Lower lobe of right lung (tissue), 2 donors: ENCODE measurements around the gene ADGRB3. TPM values are rescaled to one million over a fixed set of nuclear protein-coding genes. Genes with fewer than 3 reads are reported as not detected.

Experiments used
- ATAC-seq, 2 donors: fragments of 200-7000 bp; cut with Tn5 transposase; one replicate each; pipeline ENCODE4 v1.9.1; 2020 to 2022; ENCODE audit warnings: mild to moderate bottlenecking in 2 of 2, moderate library complexity in 2 of 2
- DNase-seq: peaks from one replicate; pipeline ENCODE4 v3.0.0-alpha.2; 2020
- H3K27ac ChIP-seq: fragments of 200-600 bp; one replicate; pipeline ENCODE4 v1.8.0; 2022
- H3K27me3 ChIP-seq: fragments of 200-600 bp; one replicate; pipeline ENCODE4 v1.8.0; 2022; ENCODE audit warnings: low read depth
- H3K36me3 ChIP-seq: fragments of 200-600 bp; one replicate; pipeline ENCODE4 v1.8.0; 2022; ENCODE audit warnings: mild to moderate bottlenecking
- H3K4me1 ChIP-seq: fragments of 200-600 bp; one replicate; pipeline ENCODE4 v1.8.0; 2022
- H3K4me3 ChIP-seq: fragments of 200-600 bp; one replicate; pipeline ENCODE4 v1.8.0; 2022; ENCODE audit warnings: mild to moderate bottlenecking
- H3K9me3 ChIP-seq: fragments of 200-600 bp; one replicate; pipeline ENCODE4 v1.8.0; 2022
- intact Hi-C: fragments of 100-400 bp; cut with DNase I; formaldehyde crosslinking; loops from one replicate; pipeline ENCODE4 v1.11.0; 2022
- total RNA-seq: library from RNA; stranded (reverse); fragmentation: NEBNext Ultra II Directional; extraction: Animal tissue kit (Norgen Biotek cat#: 25700); gene quantifications from one replicate; pipeline ENCODE4 v1.2.1, GENCODE V29; 2021
- TF ChIP-seq, protein P1 (sequence below): fragments of 200-600 bp; IDR thresholded peaks from one replicate; pipeline ENCODE4 v1.8.0; 2022; ENCODE audit warnings: antibody characterized with exemption, mild to moderate bottlenecking
- donor health status: DM: no; HTN: yes; CAD: no; lungs with severe emphysema.

ADGRB3 gene
- total RNA-seq, 1 donor from 2014 or later: 2.3 TPM

GRCh38 chr6:68771426-68771825 is 136.3 kb downstream of the ADGRB3 start:
- DNase-seq: no peak
- Histone ChIP-seq H3K9me3 (no peaks in the 10 kb centered on the region), H3K4me3 (no peak overlapping the region), H3K4me1 (no peaks in the 10 kb centered on the region), H3K27ac (no peak overlapping the region), H3K27me3 (no peaks in the 10 kb centered on the region), H3K36me3 (no peaks in the 10 kb centered on the region)
- no peak for ATAC-seq
- intact Hi-C loops: no loop called here
- TF ChIP-seq, protein P1, sequence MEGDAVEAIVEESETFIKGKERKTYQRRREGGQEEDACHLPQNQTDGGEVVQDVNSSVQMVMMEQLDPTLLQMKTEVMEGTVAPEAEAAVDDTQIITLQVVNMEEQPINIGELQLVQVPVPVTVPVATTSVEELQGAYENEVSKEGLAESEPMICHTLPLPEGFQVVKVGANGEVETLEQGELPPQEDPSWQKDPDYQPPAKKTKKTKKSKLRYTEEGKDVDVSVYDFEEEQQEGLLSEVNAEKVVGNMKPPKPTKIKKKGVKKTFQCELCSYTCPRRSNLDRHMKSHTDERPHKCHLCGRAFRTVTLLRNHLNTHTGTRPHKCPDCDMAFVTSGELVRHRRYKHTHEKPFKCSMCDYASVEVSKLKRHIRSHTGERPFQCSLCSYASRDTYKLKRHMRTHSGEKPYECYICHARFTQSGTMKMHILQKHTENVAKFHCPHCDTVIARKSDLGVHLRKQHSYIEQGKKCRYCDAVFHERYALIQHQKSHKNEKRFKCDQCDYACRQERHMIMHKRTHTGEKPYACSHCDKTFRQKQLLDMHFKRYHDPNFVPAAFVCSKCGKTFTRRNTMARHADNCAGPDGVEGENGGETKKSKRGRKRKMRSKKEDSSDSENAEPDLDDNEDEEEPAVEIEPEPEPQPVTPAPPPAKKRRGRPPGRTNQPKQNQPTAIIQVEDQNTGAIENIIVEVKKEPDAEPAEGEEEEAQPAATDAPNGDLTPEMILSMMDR: no peak

GRCh38 chr6:68774843-68775242 is 139.8 kb downstream of the ADGRB3 start:
- H3K27ac ChIP-seq: no peak overlapping the region
- no peak for DNase-seq
- no peaks in the 10 kb centered on the region for H3K4me1 ChIP-seq
- no peak overlapping the region for H3K4me3 ChIP-seq
- TF ChIP-seq, protein P1: no peak
- H3K36me3 ChIP-seq: no peaks in the 10 kb centered on the region
- no peaks in the 10 kb centered on the region for H3K9me3 ChIP-seq
- no peak for ATAC-seq
- H3K27me3 ChIP-seq: no peaks in the 10 kb centered on the region
- intact Hi-C loops: no loop called here

- no peak overlapping the region for H3K4me3 ChIP-seq
- TF ChIP-seq, protein P1: no peak
- H3K27ac ChIP-seq: no peak overlapping the region
- intact Hi-C loops: no loop called here
- H3K9me3 ChIP-seq: no peaks in the 10 kb centered on the region
- DNase-seq (no peak), ATAC-seq (no peak)
- no peaks in the 10 kb centered on the region for H3K36me3 ChIP-seq
- H3K27me3 ChIP-seq: no peaks in the 10 kb centered on the region
- no peaks in the 10 kb centered on the region for H3K4me1 ChIP-seq
These were observed 141.3 kb downstream of the ADGRB3 start for GRCh38 chr6:68776354-68776753.

- TF ChIP-seq, protein P1: no peak
- no peak overlapping the region for H3K4me3 ChIP-seq
- no peaks in the 10 kb centered on the region for H3K36me3 ChIP-seq
- no peaks in the 10 kb centered on the region for H3K27me3 ChIP-seq
- ATAC-seq (no peak), DNase-seq (no peak)
- H3K9me3 ChIP-seq: no peaks in the 10 kb centered on the region
- H3K4me1 ChIP-seq: no peaks in the 10 kb centered on the region
- H3K27ac ChIP-seq: no peak overlapping the region
- intact Hi-C loops: no loop called here
These were observed 142.9 kb downstream of the ADGRB3 start for GRCh38 chr6:68777956-68778355.

DNA sequence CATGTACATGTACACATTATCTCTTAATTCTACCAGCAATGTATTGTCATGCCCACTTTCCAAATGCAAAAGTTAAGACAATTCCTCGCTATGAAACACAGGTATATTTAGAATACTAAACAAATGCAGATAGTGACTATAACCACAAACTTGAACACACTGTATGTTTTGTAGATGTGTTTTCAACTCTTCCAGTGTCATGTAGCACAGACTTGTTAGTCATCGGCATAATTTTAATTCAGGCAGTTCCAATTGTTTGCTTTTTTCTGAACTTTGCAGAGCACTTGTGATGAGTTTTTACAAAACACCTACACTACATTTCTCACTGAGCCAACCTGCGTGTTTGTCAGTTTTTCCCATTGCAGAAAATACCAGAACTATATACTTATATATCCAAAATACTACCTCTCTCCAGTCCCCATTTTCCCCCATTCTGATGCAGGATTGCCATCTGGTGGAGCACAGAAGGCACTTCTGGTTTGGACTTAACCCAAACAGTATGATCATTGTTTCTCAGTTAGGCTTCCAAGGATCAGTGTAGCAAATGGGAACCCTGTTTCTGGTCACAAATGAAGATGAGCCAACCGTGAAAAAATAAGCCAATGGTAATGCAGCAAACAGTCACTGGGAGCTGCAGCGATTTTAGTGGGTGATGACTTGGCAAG is 143.4 kb downstream of the ADGRB3 start:
- intact Hi-C loops: no loop called here
- H3K27ac ChIP-seq: no peak overlapping the region
- H3K27me3 ChIP-seq: no peaks in the 10 kb centered on the region
- no peak for DNase-seq
- no peaks in the 10 kb centered on the region for H3K36me3 ChIP-seq
- H3K4me1 ChIP-seq: no peaks in the 10 kb centered on the region
- TF ChIP-seq, protein P1: peak; percentile 57
- ATAC-seq: peak in 1 of 2 donors; percentile 58
- H3K9me3 ChIP-seq: no peaks in the 10 kb centered on the region
- no peak overlapping the region for H3K4me3 ChIP-seq
